HCT116 (cell line): Measurements from ENCODE around the gene EFL1. TPM values are rescaled to one million over a fixed set of nuclear protein-coding genes. Genes with fewer than 3 reads are reported as not detected.

Source experiments
- ATAC-seq: fragments of 200-7000 bp; cut with Tn5 transposase; 2 replicates; pipeline ENCODE4 v1.9.1; 2020; ENCODE audit warnings: mild to moderate bottlenecking, moderate library complexity
- BruUV-seq: library from RNA; stranded (reverse); fragments of 400-500 nt; replicated peaks from 2 replicates; lab custom pipeline; 2021; lab: Mats Ljungman, UMichigan
- CTCF ChIA-PET: fragments of 300-600 bp; sonication (Branson Sonifier 250); formaldehyde crosslinking; loops from one replicate; lab custom pipeline; 2021; ENCODE audit warnings: antibody characterized with exemption; lab: Charles Lee
- POLR2A ChIA-PET: fragments of 300-600, 350-600 bp; sonication (Branson Sonifier 250); formaldehyde crosslinking; loops from one replicate; lab custom pipeline; 2021; ENCODE audit warnings: antibody characterized with exemption; lab: Charles Lee
- RAD21 ChIA-PET, 2 experiments: fragments of 300-600 bp; sonication (Branson Sonifier 250); formaldehyde crosslinking; loops; one replicate each; lab custom pipeline; 2023; ENCODE audit warnings: low total read pairs in 2 of 2; ENCODE audit not compliant: uncharacterized antibody in 2 of 2, unreplicated experiment in 2 of 2, low non-redundant PET in 1 of 2; lab: Charles Lee
- DNase-seq: peaks from one replicate; pipeline ENCODE4 v3.0.0-alpha.2; 2010; ENCODE audit warnings: low read depth, low spot score
- H2AFZ ChIP-seq: fragments of 200-600 bp; shearing (Covaris generic), sonication (generic); 2 replicates; pipeline ENCODE4 v1.6.1; 2017; ENCODE audit warnings: low read depth, mixed run types, mixed read lengths, antibody characterized with exemption, low read length; ENCODE audit not compliant: poor library complexity, severe bottlenecking
- H3K27ac ChIP-seq: 2 replicates; pipeline ENCODE4 v1.5.1; 2012; ENCODE audit warnings: low read depth, low read length
- H3K27me3 ChIP-seq: fragments of 200-600 bp; sonication (generic); 2 replicates; pipeline ENCODE4 v1.6.1; 2016; ENCODE audit warnings: mixed run types, low read length, mixed read lengths; ENCODE audit not compliant: insufficient read depth
- H3K36me3 ChIP-seq, 2 experiments: fragments of 200-500 bp in 1 of 2; fragments of 200-600 bp in 1 of 2; sonication (Bioruptor generic) in 1 of 2; sonication (generic) in 1 of 2; 2 replicates each; pipeline versions ENCODE4 v1.5.1 to v1.6.1; 2014 to 2016; ENCODE audit warnings: low read length in 2 of 2, inconsistent platforms in 1 of 2, mixed read lengths in 1 of 2, mixed run types in 1 of 2; ENCODE audit not compliant: insufficient read depth in 2 of 2, control insufficient read depth in 1 of 2
- H3K4me1 ChIP-seq, 2 experiments: fragments of 200-600 bp in 1 of 2; sonication (generic) in 1 of 2; 2 replicates each; pipeline versions ENCODE4 v1.5.1 to v1.6.1; 2012 to 2017; ENCODE audit warnings: low read length in 2 of 2, inconsistent platforms in 1 of 2, mild to moderate bottlenecking in 1 of 2, mixed read lengths in 1 of 2, mixed run types in 1 of 2, moderate library complexity in 1 of 2; ENCODE audit not compliant: insufficient read depth in 2 of 2, control insufficient read depth in 1 of 2
- H3K4me2 ChIP-seq: fragments of 200-600 bp; sonication (generic); 2 replicates; pipeline ENCODE4 v1.6.1; 2017; ENCODE audit warnings: mixed run types, low read length, mixed read lengths
- H3K4me3 ChIP-seq, 2 experiments: fragments of 200-600 bp in 1 of 2; sonication (generic) in 1 of 2; replicated peaks in 1 of 2; 2 replicates each; pipeline ENCODE4 v1.5.1; 2011 to 2016; ENCODE audit warnings: low read length in 2 of 2, control low read depth in 1 of 2, low read depth in 1 of 2, mild to moderate bottlenecking in 1 of 2, mixed read lengths in 1 of 2, mixed run types in 1 of 2
- H3K79me2 ChIP-seq: fragments of 200-600 bp; sonication (generic); 2 replicates; pipeline ENCODE4 v1.6.1; 2017; ENCODE audit warnings: mild to moderate bottlenecking, mixed run types, low read length, moderate library complexity, mixed read lengths; ENCODE audit not compliant: insufficient read depth
- H3K9ac ChIP-seq: fragments of 200-600 bp; sonication (generic); 2 replicates; pipeline ENCODE4 v1.6.1; 2016; ENCODE audit warnings: low read length, mixed read lengths
- H3K9me2 ChIP-seq: fragments of 200-600 bp; sonication (generic), shearing (Covaris generic); 2 replicates; pipeline ENCODE4 v1.6.1; 2017; ENCODE audit warnings: mixed run types, mild to moderate bottlenecking, moderate library complexity; ENCODE audit not compliant: insufficient read depth
- H3K9me3 ChIP-seq, 2 experiments: fragments of 200-500 bp in 1 of 2; fragments of 200-600 bp in 1 of 2; sonication (Bioruptor generic) in 1 of 2; sonication (generic) in 1 of 2; 2 replicates each; pipeline ENCODE4 v1.6.1; 2014 to 2017; ENCODE audit warnings: low read length in 2 of 2, mixed read lengths in 2 of 2, inconsistent platforms in 1 of 2, low read depth in 1 of 2, mild to moderate bottlenecking in 1 of 2, mixed run types in 1 of 2, moderate library complexity in 1 of 2; ENCODE audit not compliant: control insufficient read depth in 1 of 2, insufficient read depth in 1 of 2
- H4K20me1 ChIP-seq: fragments of 200-600 bp; sonication (generic), shearing (Covaris generic); 2 replicates; pipeline ENCODE4 v1.6.1; 2017; ENCODE audit warnings: mixed run types, mild to moderate bottlenecking, moderate library complexity; ENCODE audit not compliant: insufficient read depth
- CEBPB ChIP-seq: IDR thresholded peaks from 2 replicates; pipeline ENCODE4 v1.6.1; 2012; ENCODE audit warnings: low read depth
- EGR1 ChIP-seq: IDR thresholded peaks from 2 replicates; pipeline ENCODE4 v1.6.1; 2012; ENCODE audit warnings: low read depth
- EZH2 ChIP-seq: fragments of 200-600 bp; sonication (generic); IDR thresholded peaks from 2 replicates; pipeline ENCODE4 v1.6.1; 2017; ENCODE audit warnings: antibody characterized with exemption, mixed run types
- FOSL1 ChIP-seq: IDR thresholded peaks from 2 replicates; pipeline ENCODE4 v1.6.1; 2012; ENCODE audit warnings: low read depth
- POLR2A ChIP-seq: IDR thresholded peaks from 2 replicates; pipeline ENCODE4 v1.7.0; 2011; ENCODE audit warnings: borderline replicate concordance; ENCODE audit not compliant: insufficient read depth, insufficient read length; ENCODE audit errors: extremely low read depth
- POLR2AphosphoS5 ChIP-seq: IDR thresholded peaks from 2 replicates; pipeline ENCODE4 v1.6.1; 2011; ENCODE audit warnings: mild to moderate bottlenecking, low read depth, low read length, moderate library complexity
- RAD21 ChIP-seq: IDR thresholded peaks from 2 replicates; pipeline ENCODE4 v1.6.1; 2012; ENCODE audit warnings: low read depth, mild to moderate bottlenecking
- SIN3A ChIP-seq: IDR thresholded peaks from 2 replicates; pipeline ENCODE4 v1.6.1; 2012; ENCODE audit warnings: low read depth
- SP1 ChIP-seq: IDR thresholded peaks from 2 replicates; pipeline ENCODE4 v1.6.1; 2012; ENCODE audit warnings: low read depth
- SRF ChIP-seq: IDR thresholded peaks from 2 replicates; pipeline ENCODE4 v1.6.1; 2012; ENCODE audit warnings: low read depth
- TCF7L2 ChIP-seq: IDR thresholded peaks from 2 replicates; pipeline ENCODE4 v1.7.0; 2011; ENCODE audit warnings: borderline replicate concordance, inconsistent platforms; ENCODE audit not compliant: insufficient read depth, insufficient read length; ENCODE audit errors: extremely low read depth
- intact Hi-C: fragments of 100-400 bp; cut with micrococcal nuclease; formaldehyde crosslinking; loops from 2 replicates; pipeline ENCODE4 v1.10.0; 2022
- total RNA-seq: library from RNA; stranded (reverse); gene quantifications from one replicate; pipeline ENCODE4 v1.2.1, GENCODE V29; 2021; ENCODE audit not compliant: unreplicated experiment
- TF ChIP-seq, protein P1 (sequence below): IDR thresholded peaks from 2 replicates; pipeline ENCODE4 v1.6.1; 2011; ENCODE audit warnings: mild to moderate bottlenecking, low read length, moderate library complexity; ENCODE audit not compliant: insufficient replicate concordance; ENCODE audit errors: extremely low read depth
- TF ChIP-seq, protein P2 (sequence below): IDR thresholded peaks from 2 replicates; pipeline ENCODE4 v1.6.1; 2012
- TF ChIP-seq, protein P3 (sequence below), 3 experiments: fragments of 200-600 bp in 1 of 3; sonication (generic) in 1 of 3; IDR thresholded peaks in 2 of 3; conservative IDR thresholded peaks in 1 of 3; 2 replicates each; pipeline ENCODE4 v1.5.1; 2012 to 2017; ENCODE audit warnings: low read depth in 2 of 3, low read length in 2 of 3, antibody characterized with exemption in 1 of 3, borderline replicate concordance in 1 of 3, control low read depth in 1 of 3, mild to moderate bottlenecking in 1 of 3, mixed read lengths in 1 of 3, mixed run types in 1 of 3, moderate library complexity in 1 of 3; ENCODE audit not compliant: insufficient read depth in 1 of 3

EFL1 gene
- total RNA-seq, 1 experiment from 2014 or later: 12.7 TPM

DNA sequence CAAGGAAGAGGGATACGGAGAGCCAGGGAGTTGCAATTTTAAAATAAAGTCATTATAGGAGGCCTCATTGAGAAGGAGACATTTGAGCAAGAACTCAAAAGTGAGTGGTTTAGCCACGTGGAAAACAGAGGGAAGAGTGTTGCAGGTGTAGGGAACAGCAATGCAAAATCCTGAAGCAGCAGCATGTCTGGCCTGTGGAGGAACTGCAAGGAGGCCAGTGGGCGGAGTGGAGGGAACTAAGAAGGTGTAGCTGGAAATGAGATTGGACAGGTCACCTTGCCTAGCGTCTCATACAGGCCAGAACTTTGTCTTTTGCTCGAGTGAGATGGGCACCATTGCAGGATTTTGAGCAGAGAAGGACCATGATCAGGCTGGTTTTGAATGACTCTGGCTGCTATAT, 35.0 kb upstream of the EFL1 start:
- H3K9ac ChIP-seq: no peak overlapping the region
- no peaks in the 10 kb centered on the region for H3K79me2 ChIP-seq
- H3K36me3 ChIP-seq: no peaks in the 10 kb centered on the region
- H3K4me2 ChIP-seq: no peak overlapping the region
- peak; percentile 77 for ATAC-seq
- DNase-seq: no peak
- H3K4me1 ChIP-seq: no peaks in the 10 kb centered on the region
- no peaks in the 10 kb centered on the region for H3K27me3 ChIP-seq
- ChIA-PET POLR2A (no interaction called here), RAD21 (no interaction called here), CTCF (no interaction called here)
- H4K20me1 ChIP-seq: no peaks in the 10 kb centered on the region
- intact Hi-C loops: no loop called here
- H3K9me3 ChIP-seq: no peaks in the 10 kb centered on the region
- no peak overlapping the region for H3K4me3 ChIP-seq
- no TSS peak for BruUV-seq
- no peak for TF ChIP-seq POLR2AphosphoS5
- TF ChIP-seq, protein P1, sequence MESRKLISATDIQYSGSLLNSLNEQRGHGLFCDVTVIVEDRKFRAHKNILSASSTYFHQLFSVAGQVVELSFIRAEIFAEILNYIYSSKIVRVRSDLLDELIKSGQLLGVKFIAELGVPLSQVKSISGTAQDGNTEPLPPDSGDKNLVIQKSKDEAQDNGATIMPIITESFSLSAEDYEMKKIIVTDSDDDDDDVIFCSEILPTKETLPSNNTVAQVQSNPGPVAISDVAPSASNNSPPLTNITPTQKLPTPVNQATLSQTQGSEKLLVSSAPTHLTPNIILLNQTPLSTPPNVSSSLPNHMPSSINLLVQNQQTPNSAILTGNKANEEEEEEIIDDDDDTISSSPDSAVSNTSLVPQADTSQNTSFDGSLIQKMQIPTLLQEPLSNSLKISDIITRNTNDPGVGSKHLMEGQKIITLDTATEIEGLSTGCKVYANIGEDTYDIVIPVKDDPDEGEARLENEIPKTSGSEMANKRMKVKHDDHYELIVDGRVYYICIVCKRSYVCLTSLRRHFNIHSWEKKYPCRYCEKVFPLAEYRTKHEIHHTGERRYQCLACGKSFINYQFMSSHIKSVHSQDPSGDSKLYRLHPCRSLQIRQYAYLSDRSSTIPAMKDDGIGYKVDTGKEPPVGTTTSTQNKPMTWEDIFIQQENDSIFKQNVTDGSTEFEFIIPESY: no peak
- no peak for TF ChIP-seq SRF
- no peak for TF ChIP-seq EGR1
- no peak for TF ChIP-seq EZH2
- no peak for TF ChIP-seq TCF7L2
- no peak for TF ChIP-seq FOSL1
- TF ChIP-seq, protein P2, sequence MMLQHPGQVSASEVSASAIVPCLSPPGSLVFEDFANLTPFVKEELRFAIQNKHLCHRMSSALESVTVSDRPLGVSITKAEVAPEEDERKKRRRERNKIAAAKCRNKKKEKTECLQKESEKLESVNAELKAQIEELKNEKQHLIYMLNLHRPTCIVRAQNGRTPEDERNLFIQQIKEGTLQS: no peak
- TF ChIP-seq, protein P3, sequence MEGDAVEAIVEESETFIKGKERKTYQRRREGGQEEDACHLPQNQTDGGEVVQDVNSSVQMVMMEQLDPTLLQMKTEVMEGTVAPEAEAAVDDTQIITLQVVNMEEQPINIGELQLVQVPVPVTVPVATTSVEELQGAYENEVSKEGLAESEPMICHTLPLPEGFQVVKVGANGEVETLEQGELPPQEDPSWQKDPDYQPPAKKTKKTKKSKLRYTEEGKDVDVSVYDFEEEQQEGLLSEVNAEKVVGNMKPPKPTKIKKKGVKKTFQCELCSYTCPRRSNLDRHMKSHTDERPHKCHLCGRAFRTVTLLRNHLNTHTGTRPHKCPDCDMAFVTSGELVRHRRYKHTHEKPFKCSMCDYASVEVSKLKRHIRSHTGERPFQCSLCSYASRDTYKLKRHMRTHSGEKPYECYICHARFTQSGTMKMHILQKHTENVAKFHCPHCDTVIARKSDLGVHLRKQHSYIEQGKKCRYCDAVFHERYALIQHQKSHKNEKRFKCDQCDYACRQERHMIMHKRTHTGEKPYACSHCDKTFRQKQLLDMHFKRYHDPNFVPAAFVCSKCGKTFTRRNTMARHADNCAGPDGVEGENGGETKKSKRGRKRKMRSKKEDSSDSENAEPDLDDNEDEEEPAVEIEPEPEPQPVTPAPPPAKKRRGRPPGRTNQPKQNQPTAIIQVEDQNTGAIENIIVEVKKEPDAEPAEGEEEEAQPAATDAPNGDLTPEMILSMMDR (IDR thresholded peaks at IDR 0.05 in 2 of 3, conservative IDR thresholded peaks at IDR 0.05 in 1 of 3; ENCODE audit: borderline replicate concordance in 1 of 3, insufficient read depth in 1 of 3, low read depth in 2 of 3, low read length in 2 of 3): no peak
- no peak for TF ChIP-seq POLR2A
- no peak for TF ChIP-seq SP1
- no peak for TF ChIP-seq SIN3A
- no peak for TF ChIP-seq CEBPB
- no peak for TF ChIP-seq RAD21
- no peak overlapping the region for H3K27ac ChIP-seq
- H3K9me2 ChIP-seq: no peaks in the 10 kb centered on the region
- no peak overlapping the region for H2AFZ ChIP-seq
